ENCODE results near the gene AAK1.

GRCh38 chr2:69429491-69430183 lies 213.9 kb downstream of the AAK1 start:
- TF ChIP-seq CTCF (conservative IDR thresholded peaks at IDR 0.05; ENCODE audit: low read depth, low read length) (no peak), EZH2 (IDR thresholded peaks at IDR 0.05; ENCODE audit: low read length, unreplicated experiment) (no peak), EZH2phosphoT487 (IDR thresholded peaks at IDR 0.05; ENCODE audit: borderline replicate concordance, low read length) (no peak)
